Measurements from ENCODE around the gene TM9SF3.

The TM9SF3 gene

DNA sequence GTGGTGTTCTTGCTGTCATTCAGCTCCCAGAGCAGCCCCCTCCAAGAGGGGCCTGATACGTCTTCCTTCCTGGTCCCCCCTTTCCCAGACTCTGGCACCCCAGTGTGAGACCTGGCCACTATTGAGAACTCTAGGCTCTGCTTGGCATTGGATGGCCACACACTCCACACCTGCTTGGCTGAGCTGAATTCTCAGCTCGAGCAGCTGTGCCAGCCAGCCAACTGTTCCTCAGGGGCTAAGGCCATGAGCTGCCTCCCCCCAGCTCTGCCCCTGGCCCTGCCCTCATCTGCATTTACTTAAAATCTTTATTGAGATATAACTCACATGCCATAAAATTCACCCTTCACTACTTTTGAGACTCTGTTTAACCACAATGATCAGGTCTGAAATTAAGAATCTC lies 79.8 kb downstream of the TM9SF3 start:
- no peak for DNase-seq

DNA sequence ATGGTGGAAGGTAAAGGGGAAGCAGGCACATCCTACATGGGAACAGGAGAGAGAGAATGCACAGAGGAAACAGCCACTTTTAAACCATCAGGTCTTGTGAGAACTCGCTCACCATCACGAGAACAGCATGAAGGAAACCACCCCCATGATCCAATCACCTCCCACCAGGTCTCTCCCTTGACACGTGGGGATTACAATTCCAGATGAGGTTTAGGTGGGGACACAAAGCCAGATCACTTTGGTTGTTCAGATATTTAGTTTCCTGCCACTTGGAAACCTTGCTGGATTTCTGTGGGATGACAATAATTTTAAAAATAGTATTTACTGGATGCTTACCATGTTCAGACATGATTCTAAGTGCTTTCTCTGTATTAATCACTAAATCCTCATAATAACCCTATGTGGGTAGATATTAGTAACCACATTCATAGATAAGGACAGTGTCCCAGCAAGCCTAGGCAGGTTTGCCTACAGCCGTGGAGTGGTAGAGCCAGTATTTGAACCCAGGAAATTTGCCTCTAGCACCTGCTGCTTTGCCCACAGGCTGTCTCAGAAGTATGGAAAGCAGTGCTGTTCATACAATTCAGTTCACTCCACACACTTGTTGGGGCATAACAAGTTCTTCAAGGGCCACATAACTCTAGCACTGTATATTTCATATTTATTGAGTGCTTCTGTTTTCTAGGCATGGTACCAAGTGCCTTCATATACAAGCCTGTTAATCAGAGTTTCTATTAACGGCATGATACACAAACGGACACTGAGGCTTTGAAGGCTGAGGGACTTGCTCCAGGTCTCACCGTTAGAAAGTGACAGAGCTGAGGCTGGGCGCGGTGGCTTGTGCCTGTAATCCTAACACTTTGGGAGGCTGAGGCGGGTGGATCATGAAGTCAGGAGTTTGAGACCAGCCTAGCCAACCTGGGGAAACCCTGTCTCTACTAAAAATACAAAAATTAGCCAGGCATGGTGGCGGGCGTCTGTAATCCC lies 81.4 kb downstream of the TM9SF3 start:
- DNase-seq = no peak

DNA sequence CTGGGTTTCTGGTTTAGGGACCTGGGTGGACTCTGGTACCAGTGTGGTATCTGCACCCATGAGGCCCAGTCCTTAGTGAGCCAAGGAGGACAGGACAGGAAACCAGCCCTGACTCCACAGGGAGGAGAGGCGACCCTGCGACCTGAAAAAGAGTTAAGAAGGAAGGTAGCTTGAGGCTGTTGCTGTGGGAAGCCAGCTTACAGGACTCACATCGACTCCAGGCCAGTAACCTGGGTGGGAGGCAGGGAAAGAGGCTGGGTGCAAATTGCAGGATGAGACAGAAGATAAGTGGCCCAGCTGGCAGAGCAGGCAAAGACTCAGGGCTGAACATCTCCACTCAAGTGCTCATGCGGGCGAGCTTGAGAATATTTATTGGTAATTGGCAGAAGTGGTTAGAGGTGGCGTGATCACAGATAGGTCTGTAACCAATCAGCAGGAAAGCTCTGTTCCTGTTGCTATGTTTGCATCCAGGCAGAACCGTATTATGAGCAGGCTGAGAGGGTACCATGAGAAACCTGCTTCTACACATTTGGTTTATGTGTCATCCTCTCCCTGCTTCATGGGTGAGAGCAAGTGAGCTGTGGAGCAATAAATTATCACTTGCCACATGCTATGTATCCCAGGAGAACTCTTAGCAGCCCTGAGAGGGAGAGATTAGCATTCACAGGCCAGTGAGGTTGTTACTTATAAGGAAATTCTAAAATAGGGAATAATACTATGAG lies 84.1 kb downstream of the TM9SF3 start:
- no peak for DNase-seq

DNA sequence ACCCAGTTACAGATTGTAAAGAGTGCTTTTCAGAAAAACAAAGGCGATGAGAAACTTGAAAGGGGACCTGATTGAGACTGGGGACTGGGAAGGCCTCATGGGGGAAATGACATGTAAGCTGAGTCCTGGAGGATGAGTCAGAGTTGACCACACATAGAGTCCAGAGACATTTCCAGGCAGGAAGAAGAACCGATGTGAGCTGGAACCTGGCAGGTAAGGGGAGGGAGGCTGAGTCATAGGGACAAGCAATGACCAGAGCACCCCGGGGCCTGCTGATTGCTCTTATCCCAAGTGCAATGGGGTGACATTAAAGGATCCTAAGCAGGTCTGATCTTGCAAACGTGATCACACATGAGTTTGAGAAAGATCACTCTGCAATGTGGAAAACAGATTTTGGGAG lies 84.8 kb downstream of the TM9SF3 start:
- no peak for DNase-seq

DNA sequence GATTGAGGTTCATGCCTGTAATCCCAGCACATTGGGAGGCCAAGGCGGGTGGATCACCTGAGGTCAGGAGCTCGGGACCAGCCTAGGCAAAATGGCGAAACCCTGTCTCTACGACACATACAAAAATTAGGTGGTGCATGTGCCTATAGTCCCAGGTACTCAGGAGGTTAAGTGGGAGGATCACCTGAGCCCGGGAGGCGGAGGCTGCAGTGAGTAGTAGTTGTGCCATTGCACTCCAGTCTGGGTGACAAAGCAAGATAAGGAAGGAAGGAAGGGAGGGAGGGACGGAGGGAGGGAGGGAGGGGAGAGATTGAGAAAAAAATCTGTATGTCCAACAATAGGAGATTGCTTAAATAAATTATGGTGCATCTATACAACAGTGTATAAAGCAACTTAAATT lies 86.3 kb downstream of the TM9SF3 start:
- DNase-seq = no peak

DNA sequence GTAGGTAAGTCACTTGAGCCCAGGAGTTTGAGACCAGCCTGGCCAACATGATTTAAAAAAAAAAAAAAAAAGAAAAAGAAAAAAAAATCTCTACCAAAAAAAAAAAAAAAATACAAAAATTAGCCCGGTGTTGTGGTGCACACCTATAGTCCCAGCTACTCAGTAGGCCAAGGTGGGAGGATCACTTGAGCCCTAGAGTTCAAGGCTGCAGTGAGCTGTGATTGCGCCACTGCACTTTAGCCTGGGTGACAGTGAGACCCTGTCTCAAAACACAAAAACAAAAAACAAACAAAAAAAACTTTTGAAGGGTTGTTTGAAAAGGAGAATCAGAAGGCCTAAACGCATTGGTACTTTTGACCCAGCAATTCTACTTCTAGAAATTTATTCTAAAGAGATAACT lies 86.8 kb downstream of the TM9SF3 start:
- DNase-seq = no peak

DNA sequence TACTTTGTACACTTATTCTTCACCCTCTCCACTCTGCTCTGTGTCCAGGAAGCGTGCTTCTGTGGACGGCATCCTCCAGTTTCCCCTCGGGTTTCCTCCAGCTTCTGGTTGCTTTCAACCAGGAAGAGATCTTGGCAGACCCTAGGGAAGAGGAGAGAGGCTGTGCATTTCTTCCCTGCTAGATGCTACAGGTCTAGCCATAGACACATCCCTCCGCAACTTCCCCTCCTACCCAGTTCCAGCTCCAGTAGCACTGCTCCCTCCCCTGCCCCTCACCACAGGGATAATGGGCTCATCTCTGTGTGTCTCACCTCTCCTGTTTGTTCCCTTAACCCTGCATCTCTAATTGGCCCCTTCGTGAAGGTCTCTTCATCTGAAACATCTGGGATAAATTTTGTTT lies 89.4 kb downstream of the TM9SF3 start:
- no peak for DNase-seq

DNA sequence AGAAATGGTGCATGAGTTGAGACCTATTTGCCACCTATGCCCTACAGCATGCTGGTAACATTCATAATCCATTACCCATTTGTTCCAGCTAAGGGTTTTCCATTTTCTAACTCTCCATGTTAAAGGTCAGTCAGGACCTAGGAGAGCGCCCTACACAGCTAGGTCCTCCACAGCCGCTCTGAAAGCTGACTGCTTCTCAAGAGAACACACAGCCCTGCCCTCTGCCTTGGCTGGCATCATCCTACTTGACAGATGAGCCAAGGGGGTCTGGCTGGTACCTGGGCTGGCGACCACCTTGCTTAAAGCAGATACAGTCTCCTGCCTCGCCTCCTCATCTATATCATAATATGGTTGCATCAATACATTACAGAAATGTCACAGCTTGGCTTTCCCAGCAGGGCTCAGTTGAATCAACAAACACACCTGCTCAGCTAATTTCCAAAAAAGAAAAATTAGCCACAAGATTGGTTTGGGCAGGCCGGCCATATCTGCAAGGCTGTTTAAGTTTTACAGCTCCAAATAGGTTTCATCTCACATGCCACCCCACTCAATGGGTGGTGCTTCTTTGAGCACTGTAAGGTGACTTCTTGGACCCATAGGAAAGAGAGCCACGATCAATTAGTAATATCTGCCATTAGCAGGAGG lies 90.4 kb downstream of the TM9SF3 start:
- no peak for DNase-seq

DNA sequence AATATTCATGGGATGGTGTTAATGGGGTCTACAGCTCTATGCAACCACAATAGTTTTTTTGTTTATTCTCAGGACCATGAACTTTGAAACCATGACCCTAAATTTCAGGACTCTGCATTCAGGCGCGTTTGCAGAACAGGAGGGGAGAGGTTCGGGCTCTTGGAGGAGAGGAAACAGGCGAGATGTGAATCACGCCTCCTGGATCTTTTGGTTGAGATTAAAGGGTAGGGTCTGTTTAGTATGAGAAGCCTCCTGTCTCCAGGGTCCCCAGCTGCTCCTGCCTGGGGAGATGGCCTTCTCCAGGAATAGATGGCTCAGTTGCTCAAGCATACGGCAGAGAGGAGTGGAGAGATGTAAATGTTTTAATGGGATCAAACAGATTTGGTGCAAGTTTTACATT lies 91.3 kb downstream of the TM9SF3 start:
- no peak for DNase-seq

DNA sequence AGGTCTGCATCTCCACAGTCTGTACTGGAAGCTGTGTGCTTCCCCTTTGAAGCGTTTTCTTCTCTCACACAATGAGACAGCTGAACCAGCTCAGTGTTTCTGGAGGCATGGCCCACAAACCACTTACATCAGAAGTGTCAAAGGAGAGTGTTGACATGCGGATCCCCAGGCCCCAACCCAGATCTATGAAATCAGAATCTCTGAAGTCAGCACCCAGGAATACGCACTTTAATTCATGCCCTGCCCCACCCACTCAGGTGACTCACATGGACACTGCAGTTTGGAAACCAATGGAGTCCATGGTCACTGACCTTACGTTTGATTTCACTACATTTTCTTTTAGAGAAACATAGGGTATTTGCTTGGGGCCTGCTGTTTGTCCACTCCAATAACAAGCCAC lies 92.1 kb downstream of the TM9SF3 start:
- DNase-seq = no peak

DNA sequence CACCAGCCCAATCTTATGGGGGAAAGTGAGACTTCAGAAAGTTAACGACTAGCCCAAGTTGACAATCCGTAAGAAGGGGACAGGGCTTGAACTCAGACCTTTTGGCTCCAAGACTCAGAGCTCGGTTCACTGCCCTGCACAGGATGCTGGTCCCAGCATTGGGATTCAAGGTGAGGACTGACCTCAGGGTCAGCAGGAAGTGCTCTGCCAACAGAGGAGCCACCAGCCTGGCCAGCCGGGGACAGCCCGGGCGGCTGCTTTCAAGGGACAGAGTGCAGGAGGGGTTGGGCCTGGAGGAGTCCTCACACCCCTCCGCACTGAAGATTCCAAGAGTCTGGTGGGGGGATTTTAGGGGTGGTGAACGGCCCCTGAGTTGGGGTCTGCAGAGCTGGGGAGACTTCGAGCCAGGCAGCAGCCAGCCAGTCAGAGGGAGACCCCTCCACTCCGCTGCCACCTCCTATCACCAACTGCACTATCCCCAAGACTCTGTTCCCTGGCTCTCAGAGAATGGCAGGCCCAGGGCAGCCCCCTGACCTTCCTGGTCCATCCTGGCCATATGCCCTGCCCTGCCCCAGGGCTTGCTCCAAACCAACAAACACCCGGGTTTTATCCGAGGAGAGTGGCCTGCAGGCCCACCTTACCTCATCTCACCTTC lies 92.8 kb downstream of the TM9SF3 start:
- no peak for DNase-seq

DNA sequence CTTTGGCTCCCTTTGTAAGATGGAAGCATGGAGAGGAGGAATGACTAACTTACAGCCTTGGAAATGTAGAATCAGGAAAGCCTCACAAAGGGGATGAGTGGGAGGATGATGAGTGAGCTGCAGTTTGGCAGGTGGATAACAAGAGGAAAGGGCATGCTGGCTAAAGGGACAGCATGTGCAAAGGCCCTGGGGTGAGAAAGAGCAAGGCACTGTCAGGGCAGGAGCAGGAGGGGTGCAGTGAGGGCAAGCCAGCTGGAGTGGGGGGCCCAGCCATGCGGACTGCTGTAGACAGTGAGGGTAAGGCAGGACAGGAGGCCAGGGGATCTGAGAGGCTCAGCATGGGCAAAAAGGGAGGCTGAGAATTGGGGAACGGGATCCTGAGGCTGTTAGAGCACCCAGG lies 93.6 kb downstream of the TM9SF3 start:
- DNase-seq = no peak

DNA sequence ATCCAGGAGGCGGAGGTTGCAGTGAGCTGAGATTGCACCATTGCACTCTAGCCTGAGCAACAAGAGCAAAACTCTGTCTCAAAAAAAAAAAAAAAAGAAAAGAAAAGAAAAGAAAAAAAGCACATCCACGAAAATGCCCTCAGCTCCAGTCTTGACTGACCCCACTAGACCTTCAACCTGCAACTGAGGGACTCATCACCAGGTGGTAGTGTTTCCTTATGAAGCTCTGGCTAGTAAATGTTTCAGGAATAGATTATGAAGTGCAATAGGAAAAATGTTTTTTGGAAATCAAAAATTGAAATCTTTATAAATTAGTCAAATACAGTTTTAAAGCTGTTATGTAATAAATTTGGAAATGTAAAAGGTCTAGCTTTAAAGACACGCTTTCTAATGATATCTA lies 95.5 kb downstream of the TM9SF3 start:
- DNase-seq = no peak

DNA sequence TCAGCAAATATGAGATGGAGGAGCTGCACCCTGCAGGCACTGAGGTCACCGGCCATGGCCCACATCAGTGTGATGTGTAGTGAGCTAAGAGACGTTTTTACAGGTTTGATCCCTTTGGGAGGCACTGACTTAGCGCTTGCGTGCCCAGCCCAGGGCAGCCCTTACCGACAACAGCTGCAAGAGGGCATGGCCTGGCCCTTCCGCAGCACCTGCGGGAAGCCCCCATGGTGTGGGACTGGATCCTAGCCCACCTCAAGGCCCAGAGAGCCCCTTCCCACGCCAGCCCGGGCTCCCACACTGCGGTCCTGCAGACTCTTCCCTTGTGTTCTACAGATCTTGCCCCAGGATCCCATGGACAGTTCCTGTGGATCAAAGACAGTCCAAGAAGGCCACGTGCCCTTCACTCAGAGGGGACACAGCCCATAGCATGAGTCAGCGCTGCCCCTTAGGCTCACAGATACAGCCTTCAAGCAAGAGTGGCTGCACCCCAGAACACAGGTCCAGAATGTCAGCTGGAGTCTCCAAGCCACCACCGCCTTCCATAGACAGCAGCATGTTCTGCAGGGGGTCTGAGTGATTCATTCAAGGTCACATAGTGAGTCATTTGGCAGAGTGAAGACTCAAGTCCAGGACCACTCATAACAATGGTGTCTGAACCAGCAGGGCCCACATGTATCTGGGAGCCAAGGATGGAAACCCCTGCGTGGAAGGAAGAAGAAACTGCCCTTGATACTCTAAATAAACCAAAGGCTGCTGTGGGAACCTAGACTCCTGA lies 98.5 kb downstream of the TM9SF3 start:
- DNase-seq = no peak

DNA sequence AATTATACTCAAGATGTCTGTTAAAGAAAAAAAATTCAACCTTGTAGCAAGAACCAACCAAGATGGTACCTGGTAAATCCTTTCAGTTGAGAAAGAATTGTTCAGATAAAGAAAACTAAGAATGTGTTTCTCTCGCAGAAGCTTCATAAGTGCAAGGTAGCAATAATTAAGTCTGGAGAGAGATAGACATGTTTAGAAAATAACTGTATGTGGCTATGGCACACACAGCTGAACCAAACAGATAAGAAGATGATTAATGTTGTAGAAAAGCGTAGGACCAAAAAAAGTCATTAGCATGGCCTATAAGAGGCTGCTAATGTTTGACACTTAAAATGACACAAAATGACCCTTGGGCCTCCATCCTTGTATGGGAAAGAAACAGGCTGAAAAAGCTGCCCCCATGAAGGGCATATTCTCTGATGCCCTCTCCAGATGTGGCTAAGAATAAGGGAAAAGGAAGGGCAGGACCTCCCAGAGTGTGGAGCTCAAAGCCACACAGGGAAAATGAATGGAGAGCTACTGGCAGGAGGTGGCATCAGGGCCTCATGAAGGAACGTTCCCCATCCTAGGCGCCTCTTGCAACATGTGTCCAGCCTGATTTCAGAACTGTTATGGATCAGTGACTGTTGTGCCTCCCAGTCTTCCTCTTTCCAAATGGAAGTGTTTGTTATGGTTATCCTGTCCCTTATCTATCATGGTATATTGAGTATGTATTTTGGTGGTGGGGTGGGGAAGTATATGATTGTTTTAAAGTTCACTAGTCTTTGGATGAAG lies 103.8 kb downstream of the TM9SF3 start:
- DNase-seq = no peak

DNA sequence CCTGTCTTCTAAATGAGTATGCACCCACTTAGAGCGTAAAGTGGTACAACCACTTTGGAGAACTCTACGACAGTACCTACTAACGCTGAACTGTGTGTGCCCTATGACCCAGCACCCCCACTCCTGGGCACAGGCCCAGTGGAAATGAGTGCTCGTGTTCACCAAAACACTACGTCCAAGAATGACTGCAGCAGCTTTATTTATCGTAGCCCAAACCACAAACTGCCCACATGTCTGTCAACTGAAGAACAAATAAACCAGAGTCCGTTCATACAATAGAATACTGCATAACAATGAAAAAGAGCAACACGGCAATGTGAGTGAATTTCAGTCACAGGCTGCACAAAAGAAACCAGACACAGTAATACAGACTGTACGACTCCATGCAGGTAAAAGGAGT lies 108.5 kb downstream of the TM9SF3 start:
- no peak for DNase-seq

DNA sequence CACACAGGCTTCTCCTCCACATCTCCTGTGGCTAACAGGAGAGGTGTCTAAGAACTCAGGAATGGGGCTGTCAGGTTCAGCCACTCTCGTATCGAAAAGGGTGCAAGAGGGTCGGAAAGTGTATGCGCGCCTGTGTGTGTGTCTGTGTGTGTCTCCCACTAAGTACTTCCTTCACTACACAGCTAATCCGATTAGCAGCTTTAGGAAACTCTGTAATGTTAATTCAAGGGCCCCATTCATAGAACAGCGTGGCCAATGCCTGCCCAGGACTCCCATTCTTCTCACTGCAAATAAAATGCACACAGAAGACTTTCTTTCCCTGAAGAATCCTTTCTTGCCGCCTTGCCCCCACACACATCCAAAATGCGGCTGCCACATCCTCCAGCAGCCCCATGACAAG lies 112.9 kb downstream of the TM9SF3 start:
- no peak for DNase-seq

DNA sequence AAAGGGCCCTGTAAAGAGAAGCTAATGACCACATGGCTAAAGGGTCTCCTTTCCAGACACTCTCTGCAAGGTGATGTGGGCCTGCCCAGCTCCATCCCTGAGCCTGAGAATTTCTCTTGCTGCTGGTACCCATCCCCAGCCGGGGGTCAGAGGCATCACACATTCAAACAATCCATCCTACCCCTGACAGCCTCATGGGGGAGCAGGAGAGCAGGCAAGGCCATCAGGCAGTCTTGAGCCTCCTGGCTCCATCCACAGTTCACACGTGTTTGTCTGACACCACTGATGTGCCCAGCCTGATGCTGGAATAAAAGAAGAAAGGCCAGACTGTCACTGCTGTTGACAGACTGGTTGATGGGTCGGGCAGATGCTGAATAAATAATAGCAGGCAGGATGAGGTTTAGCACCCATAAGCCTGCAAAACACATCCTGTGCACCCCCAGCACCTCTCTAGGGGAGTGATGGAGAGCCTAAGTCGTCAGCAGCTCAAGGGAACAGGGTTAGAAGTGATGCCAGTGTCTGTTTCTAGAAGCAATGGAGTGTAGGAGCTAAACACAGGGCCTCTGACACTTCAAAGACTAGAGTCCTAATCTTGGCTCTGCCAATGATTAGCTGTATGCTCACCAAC lies 116.6 kb downstream of the TM9SF3 start:
- peak; percentile 2 to 3 for DNase-seq

DNA sequence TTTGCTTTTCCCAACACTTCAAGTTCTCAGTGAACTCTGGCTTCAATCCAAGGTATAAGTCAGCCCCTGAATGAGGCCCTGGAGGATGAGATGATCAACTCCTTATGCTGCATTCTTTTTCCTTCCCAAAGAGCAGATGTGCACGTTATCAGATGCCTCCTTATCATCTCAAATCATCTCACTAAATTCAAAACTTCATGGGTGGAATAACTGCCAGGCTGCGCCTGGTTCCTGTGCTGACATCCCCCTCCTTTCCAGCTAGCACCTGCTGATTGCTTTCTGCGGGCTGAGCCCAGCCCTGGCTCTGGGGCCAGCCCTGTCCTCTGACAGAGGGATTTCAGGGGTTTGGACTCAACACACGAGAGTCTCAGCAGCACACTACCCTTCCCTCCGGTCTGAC lies 118.0 kb downstream of the TM9SF3 start:
- DNase-seq = no peak
